GM19463 (cell line): ENCODE results near the gene GLRX2.

Source experiments
- ATAC-seq: cut with Tn5 transposase; IDR thresholded peaks from one replicate; pipeline ENCODE4 v1.9.1; 2021; ENCODE audit warnings: mild to moderate bottlenecking, moderate library complexity; ENCODE audit not compliant: unreplicated experiment

The GLRX2 gene

GRCh38 chr1:193113258-193113991, 8.2 kb upstream of the GLRX2 start:
- ATAC-seq: no peak

DNA sequence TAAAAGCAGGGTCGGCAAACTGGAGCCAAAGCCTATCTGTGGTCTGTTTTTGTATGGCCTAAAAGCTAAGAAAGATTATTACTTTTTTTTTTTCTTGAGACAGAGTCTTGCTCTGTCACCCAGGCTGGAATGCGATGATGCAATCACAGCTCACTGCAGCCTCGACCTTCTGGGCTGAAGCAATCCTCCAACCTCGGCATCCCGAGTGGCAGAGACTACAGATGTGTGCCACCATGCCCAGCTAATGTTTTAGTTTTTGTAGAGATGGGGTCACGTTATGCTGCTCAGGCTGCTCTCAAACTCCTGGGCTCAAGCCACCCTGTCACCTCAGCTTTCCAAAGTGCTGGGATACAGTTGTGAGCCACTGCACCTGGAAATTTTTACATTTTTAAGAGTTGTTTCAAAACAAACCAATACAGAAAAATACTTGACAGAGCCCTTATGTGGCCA, 6.5 kb upstream of the GLRX2 start:
- ATAC-seq: no peak

DNA sequence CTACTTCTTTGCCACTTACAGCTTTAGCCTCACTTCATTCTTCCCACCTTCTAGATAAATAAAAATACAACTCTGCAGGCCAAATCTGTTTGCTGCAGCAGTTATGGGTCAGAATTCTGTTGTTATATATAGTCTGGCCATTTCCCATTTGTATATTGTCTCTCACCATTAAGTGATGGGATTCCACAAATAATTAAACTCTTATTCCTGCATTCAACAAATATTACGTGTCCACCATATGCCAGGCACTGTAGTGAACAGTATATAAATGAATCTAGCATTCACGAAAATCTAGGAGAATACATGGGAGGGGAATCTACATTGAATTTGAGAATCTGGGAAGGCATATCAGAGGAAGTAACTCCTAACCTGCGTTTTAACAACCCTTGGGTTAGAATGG, 5.7 kb upstream of the GLRX2 start:
- no peak for ATAC-seq

- no peak for ATAC-seq
Observed at GRCh38 chr1:193110246-193110645, 5.0 kb upstream of the GLRX2 start.

DNA sequence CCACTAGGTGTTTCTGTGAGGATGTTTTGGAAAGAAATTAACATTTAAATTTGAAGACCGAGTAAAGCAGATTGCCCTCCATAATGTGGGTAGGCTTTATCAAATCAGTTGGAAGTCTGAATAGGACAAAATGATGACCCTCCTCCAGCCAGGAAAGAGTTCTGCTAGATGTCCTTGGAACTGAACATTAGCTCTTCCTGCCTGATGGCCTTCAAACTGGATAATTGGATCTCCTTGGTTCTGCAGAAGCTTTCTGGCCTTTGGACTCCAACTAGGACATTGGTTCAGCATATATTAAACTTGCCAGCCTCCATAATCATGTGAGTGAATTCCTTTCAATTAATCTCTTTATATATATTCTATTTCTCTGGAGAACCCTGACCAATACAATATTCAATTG, 4.4 kb upstream of the GLRX2 start:
- ATAC-seq: no peak

- no peak for ATAC-seq
Observed at GRCh38 chr1:193108471-193108870, 3.3 kb upstream of the GLRX2 start.

DNA sequence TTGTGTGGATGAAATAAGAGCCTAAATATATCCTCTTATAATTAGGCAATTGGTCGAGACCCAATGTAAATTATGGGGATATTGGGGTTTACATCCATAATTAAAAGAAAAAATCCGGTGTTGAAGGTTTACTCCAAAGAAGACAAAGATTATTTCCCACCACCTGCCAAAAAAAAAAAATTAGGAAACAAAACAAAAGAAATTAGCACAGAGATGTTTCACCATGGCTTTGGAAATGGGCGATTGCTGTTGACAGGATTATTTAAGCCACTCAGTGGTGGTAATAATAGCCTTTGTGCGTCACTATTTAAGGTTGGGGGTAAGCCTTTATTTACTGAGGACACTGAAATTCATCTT, 585 bp upstream of the GLRX2 start:
- ATAC-seq: no peak

DNA sequence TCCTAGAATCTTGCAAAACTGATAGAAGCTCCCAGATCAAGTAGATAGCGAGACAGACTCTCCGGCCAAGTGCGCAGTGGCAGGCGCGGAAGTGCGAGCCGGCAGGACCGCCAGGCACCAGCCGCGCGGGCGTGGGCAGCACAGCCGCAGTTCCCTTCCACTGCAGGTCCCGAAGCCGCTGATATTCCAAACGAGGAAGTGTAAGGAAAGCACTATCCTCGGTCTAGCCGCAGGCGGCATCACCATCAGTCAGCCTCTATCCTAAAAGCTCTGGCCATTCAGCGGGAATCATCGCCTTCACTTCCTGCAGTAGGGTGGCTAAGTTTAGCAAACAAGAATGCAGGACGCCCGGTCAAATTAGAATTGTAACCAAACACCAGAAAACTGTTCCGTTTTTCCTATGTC, 710 bp downstream of the GLRX2 start:
- peak; percentile 24 for ATAC-seq

DNA sequence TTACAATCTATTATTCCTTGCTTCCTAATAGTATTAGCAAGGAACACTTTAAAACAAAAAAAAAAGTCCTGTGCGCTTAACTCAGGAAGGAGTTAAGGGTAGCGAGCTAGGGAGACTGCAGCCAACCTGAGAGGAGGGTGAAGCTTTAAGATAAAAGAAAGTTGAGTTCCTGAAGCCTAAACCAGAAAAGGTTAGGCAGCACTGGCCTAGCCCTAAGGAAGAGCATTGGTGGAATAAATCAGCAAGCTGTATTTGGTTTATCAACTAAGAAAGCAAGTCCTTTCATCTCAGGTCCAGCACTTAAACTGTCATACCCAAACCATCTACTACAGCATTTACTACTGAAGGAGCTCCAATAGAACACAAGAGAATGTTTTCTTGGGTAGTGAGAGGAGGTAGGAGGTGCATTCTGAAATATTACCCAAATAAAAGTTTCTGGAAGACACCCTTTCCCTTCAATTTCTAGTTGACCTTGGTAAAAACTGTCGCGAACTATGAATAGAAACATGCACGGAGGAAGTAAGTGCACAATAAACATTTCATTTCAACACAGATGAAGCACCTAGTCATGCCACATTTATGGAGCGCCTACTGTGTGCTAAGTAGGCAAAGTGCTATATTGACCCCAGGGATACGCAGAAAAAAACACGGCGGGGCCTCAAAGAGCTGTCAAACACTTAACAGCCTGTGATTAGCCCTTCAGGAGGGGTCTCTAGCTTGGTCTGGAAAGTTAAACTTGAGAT, 1.3 kb downstream of the GLRX2 start:
- ATAC-seq: no peak

DNA sequence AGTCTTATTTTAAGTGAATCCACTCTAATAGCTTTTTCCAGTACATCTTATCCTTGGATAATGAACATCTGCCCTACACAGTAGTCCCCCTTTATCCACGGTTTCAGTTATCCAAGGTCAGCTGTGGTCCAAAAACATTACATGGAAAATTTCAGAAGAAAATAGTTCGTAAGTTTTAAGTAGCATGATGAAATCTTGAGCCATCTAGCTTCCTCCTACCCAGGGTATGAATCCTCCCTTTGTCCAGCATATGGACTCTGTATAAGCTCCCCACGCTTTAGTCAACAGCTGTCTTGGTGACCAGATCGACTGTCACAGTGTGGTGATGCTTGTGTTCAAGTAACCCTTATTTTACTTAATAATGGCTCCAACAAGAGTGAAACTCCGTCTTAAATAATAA, 2.6 kb downstream of the GLRX2 start:
- ATAC-seq: no peak

DNA sequence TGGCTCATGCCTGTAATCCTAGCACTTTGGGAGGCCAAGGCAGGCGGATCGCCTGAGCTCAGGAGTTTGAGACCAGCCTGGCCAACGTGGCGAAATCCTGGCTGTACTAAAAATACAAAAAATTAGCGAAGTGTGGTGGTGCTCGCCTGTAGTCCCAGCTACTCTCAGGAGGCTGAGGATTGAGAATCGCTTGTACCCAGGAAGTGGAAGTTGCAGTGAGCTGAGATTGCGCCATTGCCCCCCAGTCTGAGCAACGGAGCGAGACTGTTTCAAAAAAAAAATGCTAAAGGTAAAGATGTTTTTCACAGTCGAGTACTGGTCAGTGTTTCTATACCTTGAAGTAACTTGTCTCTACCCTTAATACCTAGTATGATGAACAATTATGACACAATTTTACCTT, 11.1 kb downstream of the GLRX2 start:
- ATAC-seq: no peak

DNA sequence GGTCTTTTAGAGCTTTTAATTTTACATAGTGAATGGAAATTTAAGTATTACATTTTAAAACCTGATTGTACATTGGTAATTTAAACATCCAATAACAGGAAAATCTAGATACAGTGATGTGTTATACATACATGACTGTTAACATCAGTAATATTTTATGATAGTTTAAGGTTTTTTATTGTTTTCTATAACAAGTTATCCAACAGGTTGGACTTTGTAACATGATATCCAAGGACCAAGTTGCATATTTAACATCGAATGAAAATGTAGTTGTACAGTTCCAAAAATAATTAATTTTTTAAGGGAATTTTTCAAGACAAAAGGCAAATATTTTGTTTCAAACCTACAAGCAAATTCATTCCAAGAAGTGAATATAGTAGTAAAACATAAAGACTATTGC, 14.3 kb downstream of the GLRX2 start:
- no peak for ATAC-seq

DNA sequence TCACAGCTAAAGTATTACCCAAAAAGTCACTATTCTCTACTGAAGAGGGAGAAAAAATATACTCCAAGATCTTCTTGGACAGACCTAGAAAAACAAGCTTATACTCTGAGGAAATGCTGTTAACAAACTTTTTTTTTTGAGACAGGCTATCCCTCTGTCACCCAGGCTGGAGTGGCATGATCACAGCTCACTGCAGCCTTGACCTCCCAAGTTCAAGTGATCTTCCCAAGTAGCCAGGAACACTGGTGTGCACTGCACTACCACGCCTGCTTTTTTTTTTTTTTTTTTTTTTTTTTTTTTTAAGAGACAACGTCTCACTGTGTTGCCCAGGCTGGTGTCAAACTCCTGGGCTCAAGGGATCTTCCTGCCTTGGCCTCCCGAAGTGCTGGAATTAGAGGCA, 17.3 kb downstream of the GLRX2 start:
- no peak for ATAC-seq

DNA sequence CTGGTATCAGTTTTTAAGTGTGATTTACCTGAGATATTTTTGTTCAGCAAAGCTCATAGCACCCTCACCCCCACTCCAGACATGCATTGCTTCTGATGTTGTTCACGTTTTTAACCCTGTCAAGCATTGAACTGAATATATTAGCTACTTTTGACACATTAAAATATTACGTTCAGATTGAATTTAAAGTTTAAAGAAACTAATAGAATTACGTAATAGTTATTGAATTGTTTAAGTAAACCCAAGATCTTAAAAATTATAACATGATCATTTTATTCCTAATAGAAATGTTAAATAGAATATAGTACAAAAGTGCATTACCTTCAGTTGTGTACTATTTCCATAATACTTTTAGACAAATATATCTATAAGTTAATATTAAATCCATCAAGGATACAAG, 18.9 kb downstream of the GLRX2 start:
- ATAC-seq: no peak

DNA sequence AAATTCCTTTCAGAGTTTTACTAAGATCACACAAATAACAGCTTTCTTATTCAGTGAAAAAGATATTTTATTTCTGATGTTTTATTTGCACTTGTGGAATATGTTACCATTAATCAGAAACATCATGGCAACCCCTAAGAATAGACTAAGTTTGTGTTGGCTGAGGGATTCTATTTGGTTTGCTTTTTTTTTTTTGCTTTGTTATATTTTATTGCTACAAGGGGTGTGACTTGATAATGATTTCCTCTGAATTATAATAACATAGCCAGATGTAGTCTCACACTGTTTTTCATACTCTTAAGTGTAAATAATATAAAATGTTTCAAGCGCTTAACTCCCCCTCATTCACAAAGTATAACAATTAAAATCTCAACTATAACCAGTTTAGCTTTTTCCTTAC, 20.0 kb downstream of the GLRX2 start:
- ATAC-seq: no peak

DNA sequence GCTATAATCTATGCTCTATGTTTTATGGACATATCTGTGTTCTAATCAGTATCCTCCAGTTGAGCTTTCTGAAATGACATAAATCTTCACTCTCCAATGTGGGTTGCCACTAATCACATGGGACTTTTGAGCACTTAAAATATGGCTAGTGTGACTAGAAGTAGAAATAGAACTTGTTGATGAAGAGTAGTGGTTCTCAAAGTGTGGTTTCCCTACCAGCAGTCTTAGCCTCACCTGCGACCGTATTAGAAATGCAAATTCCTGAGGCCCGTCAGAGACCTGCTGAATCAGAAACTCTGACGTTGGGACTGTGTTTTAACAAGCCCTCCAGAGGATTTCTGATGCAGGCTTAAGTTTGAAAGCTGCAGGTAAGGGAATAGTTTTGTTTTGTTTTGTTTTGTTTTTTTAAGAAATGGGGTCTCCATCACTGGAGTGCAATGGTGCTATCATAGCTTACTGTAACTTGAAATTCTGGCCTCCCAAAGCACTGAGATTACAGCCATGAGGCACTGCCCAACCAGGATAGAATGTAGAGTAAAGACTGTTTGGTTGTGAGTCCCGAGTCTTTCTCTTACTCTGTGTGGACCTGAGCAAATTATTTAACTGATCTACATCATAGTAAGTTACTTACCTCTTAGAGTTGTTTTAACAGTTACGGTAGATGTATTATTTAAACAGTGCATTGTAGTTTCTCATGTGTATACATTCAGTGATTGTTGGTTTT, 21.7 kb downstream of the GLRX2 start:
- peak; percentile 98 for ATAC-seq

DNA sequence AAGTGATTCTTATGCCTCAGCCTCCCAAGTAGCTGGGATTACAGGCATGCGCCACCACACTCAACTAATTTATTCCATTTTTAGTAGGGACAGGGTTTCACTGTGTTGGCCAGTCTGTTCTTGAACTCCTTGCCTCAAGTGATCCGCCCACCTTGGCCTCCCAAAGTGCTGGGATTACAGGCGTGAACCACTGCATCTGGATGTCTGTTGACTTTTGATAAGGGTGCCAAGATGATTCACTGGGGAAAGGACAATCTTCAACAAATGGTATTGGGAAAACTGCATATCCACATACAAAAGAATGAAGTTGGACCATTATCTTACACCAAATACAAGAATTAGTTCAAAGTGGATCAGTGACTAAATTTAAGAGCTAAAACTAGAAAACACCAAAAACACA, 26.0 kb downstream of the GLRX2 start:
- no peak for ATAC-seq

DNA sequence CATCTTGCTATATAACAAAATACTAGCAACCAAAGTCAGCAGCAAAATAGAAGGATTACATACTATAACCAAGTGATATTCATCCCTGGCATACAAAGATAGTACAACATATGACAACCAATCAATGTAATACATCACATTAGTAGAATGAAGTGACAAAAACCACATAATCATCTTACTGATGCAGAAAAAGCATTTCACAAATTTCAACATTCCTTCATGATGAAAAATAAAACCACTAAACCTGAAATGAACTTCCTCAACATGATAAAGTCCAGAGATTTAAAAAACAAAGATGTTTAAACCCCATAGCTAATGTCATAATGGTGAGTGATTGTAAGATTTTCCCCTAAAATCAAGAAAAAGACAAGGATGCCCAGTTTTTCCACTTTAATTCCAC, 27.2 kb downstream of the GLRX2 start:
- no peak for ATAC-seq

DNA sequence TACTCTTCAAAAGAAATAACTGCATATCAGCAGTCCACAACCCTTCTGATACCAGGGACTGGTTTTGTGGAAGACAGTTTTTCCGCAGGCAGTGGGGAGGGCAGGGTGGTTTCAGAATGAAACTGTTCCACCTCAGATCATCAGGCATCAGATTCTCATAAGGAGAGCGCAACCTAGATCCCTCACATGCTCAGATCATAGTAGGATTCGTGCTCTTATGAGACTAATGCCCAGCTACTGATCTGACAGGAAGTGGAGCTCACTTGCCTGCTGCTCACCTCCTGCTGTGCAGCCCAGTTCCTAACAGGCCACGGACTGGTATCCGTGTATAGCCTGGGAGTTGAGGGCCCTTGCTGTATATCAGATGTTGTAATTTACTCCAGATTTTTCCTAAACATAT, 34.3 kb downstream of the GLRX2 start:
- peak; percentile 73 for ATAC-seq

- no peak for ATAC-seq
Observed at GRCh38 chr1:193070386-193070753, 34.8 kb downstream of the GLRX2 start.

GRCh38 chr1:193069748-193070385, 35.3 kb downstream of the GLRX2 start:
- no peak for ATAC-seq

GRCh38 chr1:193068013-193068412, 37.2 kb downstream of the GLRX2 start:
- no peak for ATAC-seq
